Astrocyte of the hippocampus (primary cell): ENCODE data around the gene RNH1.
"Not testable (repeated sequence)": the region's sequence is repeated elsewhere in the genome, so short reads cannot be mapped to it uniquely, and the experiment has no call there.

Experiments
- DNase-seq: peaks from one replicate; pipeline ENCODE4 v3.0.0; 2011; ENCODE audit warnings: low read depth, low spot score

The RNH1 gene

GRCh38 chr11:520428-521176, 13.6 kb upstream of the RNH1 start:
- DNase-seq, result no peak

DNA sequence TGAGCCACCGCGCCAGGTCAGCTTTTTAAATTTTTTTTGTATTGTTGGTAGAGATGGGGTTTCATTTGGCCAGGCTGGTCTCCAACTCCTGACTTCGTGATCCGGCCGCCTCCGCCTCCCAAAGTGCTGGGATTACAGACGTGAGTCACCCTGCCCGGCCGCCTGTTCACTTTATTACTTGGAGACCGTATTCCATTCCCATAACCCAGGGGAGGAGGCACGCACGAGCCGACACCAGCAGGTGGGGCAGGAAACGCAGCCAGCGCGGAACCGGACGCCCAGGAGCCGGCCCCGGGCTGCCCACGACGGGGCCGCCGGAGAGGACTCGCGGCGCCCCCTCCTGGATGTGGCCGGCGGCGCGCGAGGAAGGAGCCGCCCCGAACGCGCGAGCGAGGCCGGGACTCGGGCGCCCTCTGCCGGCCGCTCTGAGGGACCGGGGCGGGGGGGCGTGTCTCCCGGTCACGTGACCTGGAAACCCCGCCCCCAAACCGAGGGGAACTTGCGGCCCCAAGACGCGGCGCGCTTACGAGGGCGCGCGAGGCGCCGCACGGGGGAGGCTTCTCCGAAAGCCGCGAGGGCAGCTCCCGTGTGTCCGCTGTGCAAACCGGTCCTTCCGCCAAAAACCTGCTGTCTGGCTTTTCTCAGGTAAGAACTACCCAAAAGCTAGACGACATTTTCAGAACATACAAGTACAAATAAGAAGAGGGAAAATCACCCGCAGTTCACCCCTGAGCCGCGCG, 11.6 kb upstream of the RNH1 start:
- DNase-seq, result peak; percentile 95

DNA sequence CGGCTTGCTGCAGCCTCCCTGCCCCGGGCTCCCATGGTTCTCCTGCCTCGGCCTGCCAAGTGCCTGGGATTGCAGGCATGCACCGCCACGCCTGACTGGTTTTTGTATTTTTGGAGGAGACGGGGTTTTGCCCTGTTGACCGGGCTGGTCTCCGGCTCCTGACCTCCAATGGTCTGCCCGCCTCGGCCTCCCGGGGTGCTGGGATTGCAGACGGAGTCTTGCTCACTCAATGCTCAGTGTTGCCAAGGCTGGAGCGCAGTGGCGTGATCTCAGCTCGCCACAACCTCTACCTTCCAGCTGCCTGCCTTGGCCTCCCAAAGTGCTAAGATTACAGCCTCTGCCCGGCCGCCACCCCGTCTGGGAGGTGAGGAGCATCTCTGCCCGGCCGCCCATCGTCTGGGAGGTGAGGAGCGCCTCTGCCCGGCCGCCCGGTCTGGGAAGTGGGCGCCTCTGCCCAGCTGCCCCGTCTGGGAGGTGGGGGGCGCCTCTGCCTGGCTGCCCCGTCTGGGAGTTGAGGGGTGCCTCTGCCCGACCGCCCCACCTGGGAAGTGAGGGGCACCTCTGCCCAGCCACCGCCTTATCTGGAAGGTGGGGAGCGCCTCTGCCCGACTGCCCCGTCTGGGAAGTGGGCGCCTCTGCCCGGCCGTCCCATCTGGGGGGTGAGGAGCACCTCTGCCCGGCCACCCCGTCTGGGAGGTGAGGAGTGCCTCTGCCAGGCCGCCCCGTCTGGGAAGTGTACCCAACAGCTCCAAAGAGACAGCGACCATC, 10.1 kb upstream of the RNH1 start:
- DNase-seq, result not testable (repeated sequence)

DNA sequence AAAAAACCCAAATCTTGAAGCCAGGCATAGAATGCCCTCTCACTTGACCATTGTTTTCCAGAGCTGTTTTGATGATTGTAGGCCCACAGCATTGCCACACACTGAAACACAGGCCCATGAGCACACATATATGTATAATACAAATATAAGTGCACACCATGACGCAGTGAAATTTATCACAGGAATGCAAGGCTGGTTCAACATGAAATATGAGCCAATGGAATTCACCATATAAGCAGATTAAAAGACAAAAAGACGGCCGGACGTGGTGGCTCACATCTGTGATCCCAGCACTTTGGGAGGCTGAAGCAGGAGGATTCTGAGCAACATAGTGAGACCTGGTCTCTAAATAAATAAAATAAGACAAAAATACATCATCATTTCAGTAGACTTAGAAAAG, 9.4 kb upstream of the RNH1 start:
- DNase-seq, result no peak

DNA sequence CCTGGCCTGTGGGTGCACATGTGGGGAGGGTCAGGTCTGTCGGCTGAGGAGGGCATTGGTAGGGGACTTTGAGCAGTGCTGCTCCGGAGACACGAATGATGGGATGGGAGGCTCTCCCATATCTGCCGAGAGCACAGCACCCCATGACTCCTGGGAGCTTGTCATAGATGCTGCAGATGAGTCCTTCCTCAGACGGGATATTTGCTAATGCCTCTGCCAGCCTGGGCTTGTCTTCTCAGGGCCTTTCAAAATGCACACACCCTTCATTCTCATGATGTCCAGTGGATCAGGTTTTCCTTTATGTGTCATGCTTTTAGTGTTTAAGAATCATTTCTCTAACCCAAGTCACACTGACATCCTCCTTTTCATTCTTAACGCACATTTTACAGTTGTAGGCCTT, 8.1 kb upstream of the RNH1 start:
- DNase-seq, result no peak

- no peak for DNase-seq
These were observed 7.6 kb upstream of the RNH1 start for GRCh38 chr11:514606-515005.

DNA sequence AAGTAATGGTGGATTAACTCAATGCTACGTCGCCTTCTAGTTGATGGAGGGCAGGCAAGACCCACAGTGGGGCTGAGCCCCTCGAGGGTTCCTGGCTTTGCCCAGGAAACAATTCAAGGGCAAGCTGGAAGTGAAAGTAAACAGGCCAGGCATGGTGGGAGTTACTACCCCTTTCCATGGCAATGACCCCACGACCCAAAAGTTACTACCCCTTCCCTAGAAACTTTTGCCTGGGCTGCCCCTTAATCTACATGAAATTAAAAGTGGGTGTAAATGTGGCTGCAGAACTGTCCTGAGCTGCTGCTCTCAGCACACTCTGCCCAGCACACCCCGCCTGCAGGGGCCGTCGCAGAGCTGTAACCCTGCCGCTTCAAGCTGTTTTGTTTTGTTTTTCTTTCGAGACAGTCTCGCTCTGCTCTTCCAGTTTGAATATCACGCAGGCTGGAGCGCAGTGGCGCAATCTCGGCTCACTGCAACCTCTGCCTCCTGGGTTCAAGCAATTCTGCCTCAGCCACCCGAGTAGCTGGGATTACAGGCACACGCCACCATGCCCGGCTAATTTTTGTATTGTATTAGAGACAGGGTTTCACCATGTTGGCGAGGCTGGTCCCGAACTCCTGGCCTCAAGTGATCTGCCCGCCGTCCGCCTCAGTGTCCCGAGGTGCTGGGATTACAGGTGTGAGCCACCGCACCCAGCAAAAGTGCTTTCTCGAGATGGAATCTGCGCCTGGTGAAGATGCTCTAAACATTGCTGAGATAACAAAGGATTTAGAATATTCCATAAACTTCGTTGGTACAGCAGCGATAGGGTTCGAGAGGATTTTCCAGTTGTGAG, 5.9 kb upstream of the RNH1 start:
- DNase-seq, result no peak

- DNase-seq, result no peak
These were observed 1.9 kb upstream of the RNH1 start for GRCh38 chr11:508956-509355.

GRCh38 chr11:507727-508515, 879 bp upstream of the RNH1 start:
- DNase-seq, result peak; percentile 58

DNA sequence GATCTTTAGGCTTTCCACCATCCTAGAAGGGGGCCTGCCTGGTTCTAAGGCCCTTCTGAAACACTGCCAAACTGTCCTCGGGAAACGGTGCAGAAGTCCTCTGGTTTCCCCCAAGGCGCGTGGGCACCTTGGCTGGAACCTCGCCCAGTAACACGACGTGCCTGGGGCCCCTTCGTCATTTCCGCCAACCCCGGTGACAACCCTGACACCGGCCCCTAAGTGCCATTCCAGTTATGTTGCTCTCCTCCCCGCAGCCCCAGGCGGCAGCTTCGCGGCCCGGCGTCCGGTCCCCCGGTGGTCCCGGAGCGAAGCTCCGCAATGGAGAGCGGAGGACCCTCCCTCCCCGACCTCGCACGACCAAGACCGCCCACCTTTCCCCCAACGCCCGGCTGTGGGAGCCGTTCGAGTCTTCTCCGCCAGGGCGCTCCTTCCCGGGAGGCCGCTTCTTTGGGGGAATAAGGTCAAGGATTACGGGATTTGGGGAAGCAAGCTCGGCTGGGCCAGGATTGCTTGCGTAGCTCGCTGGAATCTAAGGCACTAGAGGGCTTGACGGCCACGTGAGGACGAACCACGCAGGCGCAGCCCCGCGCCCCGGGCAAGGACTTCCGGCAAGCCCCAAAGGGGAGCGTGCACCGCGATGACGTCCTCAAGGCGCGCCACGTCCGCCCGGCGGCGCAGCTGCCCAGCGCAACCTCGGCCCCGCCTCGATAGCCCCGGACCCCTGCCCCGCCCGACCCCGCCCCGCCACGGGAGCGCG, 626 bp downstream of the RNH1 start:
- DNase-seq, result peak; percentile 100

DNA sequence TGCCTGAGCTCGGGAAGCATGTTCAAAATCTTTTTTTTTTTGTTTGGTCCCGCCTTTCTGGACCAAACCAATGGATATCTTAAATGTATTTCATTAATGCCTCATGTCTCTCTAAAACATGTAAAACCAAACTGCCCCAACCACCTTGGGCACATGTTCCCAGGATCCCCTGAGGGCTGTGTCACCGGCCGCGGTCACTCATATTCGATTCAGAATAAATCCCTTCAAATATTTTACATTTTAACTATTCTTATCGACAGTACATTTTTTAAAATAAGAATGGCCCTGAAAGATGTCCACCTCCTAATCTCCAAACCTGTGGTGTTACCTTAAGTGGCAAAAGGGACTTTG, 2.1 kb downstream of the RNH1 start:
- no peak for DNase-seq

DNA sequence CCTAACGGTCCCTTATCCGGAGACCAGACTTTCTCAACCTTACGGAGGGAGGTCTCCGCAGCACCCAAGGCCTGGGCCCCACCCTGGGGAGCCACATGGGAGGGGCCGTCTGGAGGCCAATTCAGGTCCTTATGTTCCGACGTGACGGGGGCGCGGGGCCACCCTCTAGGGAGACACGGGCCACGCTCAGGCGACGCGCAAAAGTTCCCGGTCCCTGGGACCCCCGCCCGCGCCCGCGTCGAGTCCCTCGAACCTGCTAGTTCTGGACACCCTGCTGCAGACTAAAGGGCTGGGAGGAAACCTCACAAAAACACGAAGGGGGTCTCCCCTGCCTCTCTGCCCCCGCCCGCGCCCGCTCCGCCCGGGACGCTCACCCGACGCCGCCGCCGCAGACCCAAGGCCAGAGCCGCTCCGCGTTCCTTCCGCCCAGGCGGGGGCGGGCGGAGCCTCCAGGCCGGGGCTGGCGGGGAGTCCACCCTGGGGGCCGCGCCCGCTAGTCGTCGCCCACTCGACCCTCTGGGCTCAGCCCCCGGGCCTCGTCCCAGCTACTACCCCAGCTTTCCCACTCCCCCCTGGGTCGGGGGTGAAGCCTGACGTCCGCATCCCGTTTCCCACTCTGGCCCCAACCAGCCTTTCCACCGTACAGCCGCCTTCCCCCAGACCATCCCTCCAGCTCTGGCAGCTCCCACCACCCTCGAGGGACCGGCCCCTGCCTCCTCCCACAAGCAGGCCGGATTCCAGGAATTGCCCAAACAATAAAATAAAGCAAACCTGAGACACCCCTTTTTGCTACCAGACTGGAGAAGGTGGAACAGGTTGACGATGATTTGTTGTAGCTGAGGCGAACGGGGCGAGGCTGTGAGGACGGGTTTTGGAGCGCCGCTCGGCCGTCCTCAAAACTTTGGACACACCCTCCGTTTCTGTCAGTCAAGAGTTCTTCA, 2.7 kb downstream of the RNH1 start:
- DNase-seq, result peak; percentile 47

- DNase-seq, result no peak
These were observed 3.7 kb downstream of the RNH1 start for GRCh38 chr11:503179-503981.

GRCh38 chr11:502288-503178, 4.5 kb downstream of the RNH1 start:
- DNase-seq, result no peak

DNA sequence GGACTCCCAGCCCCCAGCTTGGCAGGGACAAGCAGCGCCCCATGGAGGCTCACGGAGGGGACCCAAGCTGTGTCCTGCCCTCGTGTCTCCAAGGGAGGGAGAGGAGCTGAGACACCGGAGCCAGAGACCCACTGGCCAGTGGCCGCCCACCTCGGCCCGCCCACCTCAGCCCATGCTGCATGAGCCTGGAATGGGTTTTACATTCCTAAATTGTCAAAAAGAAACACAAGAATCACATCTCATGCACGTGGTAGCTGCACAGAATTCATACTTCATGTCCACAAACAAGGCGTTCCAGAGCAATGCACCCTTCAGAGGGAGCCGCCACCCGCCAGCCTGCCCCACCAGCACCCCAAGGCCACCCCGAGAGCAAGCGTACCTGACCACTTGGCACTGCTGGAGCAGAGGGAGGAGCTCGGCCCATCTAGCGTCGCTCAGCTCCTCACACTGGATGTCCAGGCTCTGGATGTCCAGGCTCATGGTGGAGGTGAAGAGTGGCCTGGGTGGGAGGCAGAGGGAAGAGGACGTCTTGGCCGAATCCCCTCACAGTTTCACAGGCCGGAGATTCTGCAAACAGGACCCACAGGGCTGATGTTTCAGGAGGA, 5.3 kb downstream of the RNH1 start:
- no peak for DNase-seq

- DNase-seq, result no peak
These were observed 5.9 kb downstream of the RNH1 start for GRCh38 chr11:501001-501682.
